Fibroblast of skin of left biceps (primary cell): ENCODE results near the gene PAQR7.

ENCODE experiments used
- DNase-seq, 2 experiments: peaks; one replicate each; pipeline ENCODE4 v3.0.0-alpha.2; 2013; ENCODE audit warnings: low read depth in 2 of 2

The PAQR7 gene

GRCh38 chr1:25816112-25816718 is 59.3 kb downstream of the PAQR7 start:
- no peak for DNase-seq

DNA sequence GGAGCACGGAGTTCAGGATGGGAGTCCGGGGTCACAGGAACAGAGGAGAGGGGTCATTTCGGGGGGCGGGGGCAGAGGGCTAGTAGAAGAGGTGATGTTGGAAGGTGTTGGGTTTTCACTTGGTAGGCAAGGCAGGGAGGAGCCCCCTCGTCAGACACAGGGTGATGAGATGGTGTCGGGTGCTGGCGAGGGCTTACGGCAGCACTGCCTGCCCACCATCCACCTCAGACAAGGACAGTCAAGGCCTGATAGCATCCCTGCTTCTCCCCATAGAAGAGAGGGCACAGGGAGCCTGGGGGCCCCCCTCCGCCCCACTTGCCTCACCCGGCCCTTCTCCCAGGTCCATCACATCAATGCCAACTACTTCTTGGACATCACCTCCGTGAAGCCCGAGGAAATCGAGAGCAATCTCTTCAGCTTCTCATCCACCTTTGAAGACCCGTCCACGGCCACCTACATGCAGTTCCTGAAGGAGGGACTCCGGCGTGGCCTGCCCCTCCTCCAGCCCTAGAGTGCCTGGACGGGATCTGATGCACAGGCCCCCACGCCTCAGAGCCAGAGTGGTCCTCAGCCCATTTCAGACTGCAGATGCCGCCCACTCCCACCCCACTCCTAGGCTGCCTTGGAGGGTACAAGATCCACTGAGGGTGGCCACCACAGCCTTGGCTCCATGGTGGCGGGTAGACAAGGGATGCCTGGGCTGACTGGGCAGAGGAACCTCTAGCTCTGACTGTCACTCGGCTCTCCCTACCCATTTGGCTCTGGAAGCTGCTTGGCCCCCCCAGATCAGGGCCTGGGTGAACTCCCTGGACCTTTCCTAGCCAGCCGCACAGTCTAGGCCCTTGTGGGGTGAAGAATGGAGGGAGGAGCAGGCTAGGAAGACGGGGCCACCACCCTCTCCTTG is 60.0 kb downstream of the PAQR7 start:
- DNase-seq: no peak

DNA sequence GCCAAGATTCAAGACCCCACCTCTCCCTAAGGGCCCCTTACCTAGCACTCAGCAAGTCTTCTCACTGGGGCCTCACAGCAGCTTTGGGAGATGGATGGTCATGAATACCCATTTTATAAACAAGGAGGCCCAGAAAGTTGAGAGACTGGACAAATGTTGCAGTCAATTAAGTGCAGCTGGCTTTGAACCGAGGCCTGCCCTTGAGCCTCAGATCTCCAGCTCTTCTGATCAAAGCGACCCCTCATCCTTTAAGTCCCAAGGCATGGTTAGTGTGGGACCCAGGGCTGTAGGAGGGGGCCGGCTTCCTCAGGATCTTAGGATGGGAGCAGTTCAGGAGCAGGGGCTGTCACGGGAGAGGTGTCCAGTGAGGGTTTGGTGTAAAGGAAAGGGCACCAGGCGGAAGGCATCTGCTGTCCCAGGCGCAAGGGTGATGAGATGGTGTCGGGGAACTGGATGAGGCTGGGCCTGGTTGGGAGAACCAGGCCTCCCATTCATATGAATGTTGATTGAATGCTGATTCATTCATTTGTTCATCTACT is 60.9 kb downstream of the PAQR7 start:
- no peak for DNase-seq

- DNase-seq: no peak
Observed at GRCh38 chr1:25813734-25814471, 61.6 kb downstream of the PAQR7 start.

DNA sequence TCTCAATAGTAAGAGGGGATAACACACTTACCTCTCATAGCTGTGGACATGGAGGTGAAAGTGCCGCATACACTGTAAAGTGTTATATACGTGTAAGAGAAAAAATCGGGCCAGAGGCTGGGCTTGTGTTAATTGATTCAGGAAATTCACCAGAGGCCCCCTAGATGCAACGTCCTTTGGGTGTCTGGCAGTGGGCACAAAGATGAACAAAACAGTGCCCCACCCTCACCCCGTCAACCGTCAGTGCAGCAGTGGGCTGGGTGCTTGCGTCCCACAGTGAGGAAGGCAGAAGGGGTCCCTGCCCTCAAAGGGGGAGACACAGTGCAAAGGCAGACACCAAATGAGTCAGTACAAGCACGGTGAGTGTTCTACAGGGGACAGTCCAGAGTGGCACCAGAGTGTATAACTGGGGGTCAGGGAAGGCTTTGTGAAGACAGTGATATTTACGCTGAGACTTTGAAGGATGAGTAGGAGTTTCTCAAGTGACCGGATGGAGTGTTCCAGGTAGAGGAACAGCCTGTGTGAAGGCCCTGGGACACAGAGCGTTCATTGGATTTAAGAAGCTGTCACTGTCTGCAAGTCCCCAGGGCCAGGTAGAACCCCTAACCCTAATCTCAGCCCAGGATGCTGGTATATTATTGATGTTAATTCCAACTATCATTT is 62.3 kb downstream of the PAQR7 start:
- DNase-seq: no peak
